Aorta (tissue), 5 donors: ENCODE data around the gene E2F4. TPM values are rescaled to one million over a fixed set of nuclear protein-coding genes. Genes with fewer than 3 reads are reported as not detected.

ENCODE experiments used
- ATAC-seq: fragments of 200-7000 bp; cut with Tn5 transposase; one replicate; pipeline ENCODE4 v1.9.1; 2022; ENCODE audit warnings: moderate library complexity; ENCODE audit not compliant: low FRiP score
- DNase-seq, 2 donors: peaks; one replicate each; pipeline ENCODE4 v3.0.0-alpha.2; 2020
- H3K27ac ChIP-seq, 2 donors: one replicate each; pipeline ENCODE4 v1.5.1; 2013; ENCODE audit warnings: low read length in 2 of 2, mild to moderate bottlenecking in 2 of 2, moderate library complexity in 2 of 2, control low read depth in 1 of 2, inconsistent platforms in 1 of 2, low read depth in 1 of 2
- H3K27me3 ChIP-seq, 2 donors: one replicate each; pipeline ENCODE4 v1.6.1; 2013; ENCODE audit warnings: control low read depth in 1 of 2, low read length in 1 of 2, mild to moderate bottlenecking in 1 of 2, moderate library complexity in 1 of 2; ENCODE audit not compliant: insufficient read depth in 2 of 2, control insufficient read depth in 1 of 2
- H3K36me3 ChIP-seq, 2 donors: one replicate each; pipeline ENCODE4 v1.6.1; 2013; ENCODE audit warnings: control low read depth in 1 of 2, low read length in 1 of 2, mild to moderate bottlenecking in 1 of 2; ENCODE audit not compliant: insufficient read depth in 2 of 2, control insufficient read depth in 1 of 2
- H3K4me1 ChIP-seq, 2 donors: one replicate each; pipeline ENCODE4 v1.6.1; 2013; ENCODE audit warnings: low read length in 2 of 2, control low read depth in 1 of 2, mild to moderate bottlenecking in 1 of 2, moderate library complexity in 1 of 2; ENCODE audit not compliant: insufficient read depth in 2 of 2, control insufficient read depth in 1 of 2
- H3K4me3 ChIP-seq, 2 donors: one replicate each; pipeline ENCODE4 v1.5.1; 2013; ENCODE audit warnings: low read length in 2 of 2, control low read depth in 1 of 2, mild to moderate bottlenecking in 1 of 2
- H3K9me3 ChIP-seq: one replicate; pipeline ENCODE4 v1.6.1; 2013; ENCODE audit warnings: mild to moderate bottlenecking, low read length; ENCODE audit not compliant: control insufficient read depth
- WGBS, 2 donors: extraction: QIAGEN DNeasy Blood & Tissue Kit; methylation state at CpG; one replicate each; pipeline ENCODE4 v1.1.7; 2013; 5-methylcytosine and 5-hydroxymethylcytosine counted together
- intact Hi-C, 2 donors: fragments of 100-400 bp; cut with DNase I; formaldehyde crosslinking; loops; one replicate each; pipeline versions ENCODE4 v1.14.2 to v1.15.0; 2022
- polyA plus RNA-seq, 2 donors: library from polyadenylated mRNA; stranded (reverse); fragments of 200-250 nt; gene quantifications; one replicate each; pipeline ENCODE4 v1.2.3, GENCODE V29; 2013
- total RNA-seq, 2 donors: library from RNA; stranded (reverse); fragmentation: NEBNext Ultra II Directional; extraction: Animal tissue kit (Norgen Biotek cat#: 25700); gene quantifications; one replicate each; pipeline ENCODE4 v1.2.1, GENCODE V29; 2021
- donor health status: healthy with polysubstance abuse.
- donor health status: Bipolar disorder and iron deficiency.
- donor health status: DM: no; HTN: no; CAD: no.
- donor health status: DM: no; HTN: no; CAD: no.
- donor health status: DM: yes; HTN: yes; CAD: no.

Gene E2F4
- total and polyA plus RNA-seq, 4 donors, result 27.9 to 58.1 (median 52.2) TPM

DNA sequence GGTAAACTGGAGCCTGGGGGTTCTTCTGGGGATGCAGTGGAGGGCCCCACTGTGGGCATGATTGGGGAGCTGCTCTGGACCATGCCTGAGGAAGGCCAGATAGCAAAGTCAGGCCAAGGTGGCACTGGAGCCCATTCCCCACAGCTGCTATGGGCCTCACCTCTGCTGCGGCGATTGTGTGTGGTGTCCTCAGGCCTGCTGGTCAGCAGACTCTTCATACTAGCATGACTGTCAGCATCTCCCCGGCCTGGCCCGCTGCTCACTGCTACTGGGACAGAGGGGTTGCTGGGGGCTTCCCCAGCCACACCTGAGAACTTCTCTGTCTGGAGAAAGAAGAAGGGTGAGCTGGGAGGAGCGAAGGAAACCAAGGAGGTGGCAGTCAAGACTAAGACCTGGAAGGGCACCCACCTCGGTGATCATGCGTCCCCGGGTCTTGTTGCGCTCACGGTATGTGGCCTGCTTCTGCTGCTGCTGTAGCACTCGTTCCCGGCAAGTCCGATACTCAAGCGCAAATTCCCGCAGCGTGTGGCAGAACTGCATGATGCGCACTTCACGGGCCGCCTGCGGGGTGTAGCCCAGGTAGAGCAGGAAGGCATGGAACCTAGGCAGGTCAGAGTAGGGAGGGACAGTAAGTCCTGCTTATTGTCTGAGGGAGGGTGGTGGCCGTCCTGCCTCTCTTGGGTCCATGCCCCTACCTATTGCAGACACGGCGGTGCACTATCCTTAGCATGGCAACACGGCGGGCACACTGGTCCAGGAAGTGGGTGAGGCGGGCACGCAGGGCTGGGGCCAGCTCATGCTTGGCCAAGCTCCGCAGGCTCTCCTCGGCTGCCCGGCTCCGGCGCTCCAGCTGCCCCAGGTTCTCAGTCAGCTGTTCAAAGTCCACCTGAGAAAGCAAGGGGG is 38.2 kb downstream of the E2F4 start:
- ATAC-seq (no peak), DNase-seq (no peak)
- WGBS, 2 donors, result 89 to 90% methylated on average over 32 of the region's 32 CpGs
- Histone ChIP-seq H3K36me3 (peaks cover 0 to 4% of the 10 kb centered on the region in 2 donors), H3K27me3 (no peaks in the 10 kb centered on the region), H3K27ac (no peak overlapping the region), H3K4me3 (no peak overlapping the region), H3K4me1 (no peaks in the 10 kb centered on the region), H3K9me3 (no peaks in the 10 kb centered on the region)
- intact Hi-C loops, result loop anchor here in 1 of 2 donors (5.0 kb wide), 1 partner anchor 38 kb away; the partner anchor contains the start of genes E2F4 and EXOC3L1

DNA sequence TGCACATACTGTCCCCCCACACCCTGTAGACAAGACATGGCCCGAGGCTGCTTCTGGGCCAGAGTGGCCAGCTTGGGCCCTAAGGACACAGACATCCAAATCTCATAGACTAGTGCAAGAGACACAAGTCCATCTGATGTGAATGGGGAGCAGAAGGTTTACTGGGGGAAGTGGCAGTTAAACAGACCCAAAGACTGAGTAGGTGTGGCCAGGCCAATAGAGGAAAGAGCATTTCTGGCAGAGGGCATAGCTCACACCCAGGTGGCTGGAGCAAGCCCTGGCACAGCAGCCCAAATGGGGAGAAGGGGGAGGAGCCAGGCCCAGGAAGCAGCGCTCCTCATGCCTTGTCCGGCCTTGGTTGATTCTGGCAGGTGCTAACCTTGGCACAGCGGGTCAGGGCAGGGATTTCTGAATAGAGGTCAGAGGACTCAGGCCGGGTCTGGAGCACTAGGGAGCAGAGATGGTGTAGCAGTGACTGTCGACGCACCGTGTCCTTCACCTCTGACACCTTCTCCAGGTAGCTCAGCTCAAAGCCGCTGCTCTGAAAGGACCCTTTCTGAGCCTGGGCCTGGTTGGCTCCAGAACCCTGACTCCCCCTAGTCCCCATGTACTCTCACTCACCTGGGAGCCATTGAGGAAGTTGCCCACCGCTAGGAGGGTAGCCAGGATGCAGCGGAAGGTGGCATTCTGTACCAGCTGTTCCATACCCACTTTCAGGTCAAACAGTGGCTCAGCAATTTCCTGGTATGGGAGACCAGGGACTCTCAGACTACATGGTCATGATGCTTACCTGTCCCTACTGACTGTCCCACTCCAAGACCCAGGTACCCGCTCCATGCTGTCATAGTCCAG is 39.1 kb downstream of the E2F4 start:
- Histone ChIP-seq H3K36me3 (peaks cover 0 to 4% of the 10 kb centered on the region in 2 donors), H3K4me1 (no peaks in the 10 kb centered on the region), H3K4me3 (no peak overlapping the region), H3K27me3 (no peaks in the 10 kb centered on the region), H3K9me3 (no peaks in the 10 kb centered on the region), H3K27ac (no peak overlapping the region)
- 78 to 84% methylated on average over 12 of the region's 12 CpGs for WGBS, 2 donors
- DNase-seq (no peak), ATAC-seq (no peak)
- intact Hi-C loops, result no loop called here

DNA sequence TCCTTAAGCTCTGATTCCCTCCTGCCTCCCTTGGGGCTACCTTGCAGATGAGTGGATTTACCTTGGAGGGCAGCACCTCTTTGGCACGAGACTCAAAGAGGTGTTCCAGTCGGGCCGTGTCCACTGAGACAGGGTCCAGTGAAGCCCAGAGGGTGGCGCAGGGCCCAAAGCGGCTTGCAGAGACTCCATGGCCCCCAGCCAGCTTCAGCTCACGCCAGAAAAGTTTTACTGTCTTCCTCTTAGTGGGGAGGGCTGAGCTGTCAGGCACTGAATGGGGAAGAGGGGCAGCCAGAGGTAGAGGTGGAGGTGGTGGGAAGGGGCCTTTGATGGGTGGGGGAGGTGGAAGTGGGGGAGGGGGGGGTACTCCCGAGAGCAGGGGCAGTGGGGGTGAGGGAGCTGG is 41.6 kb downstream of the E2F4 start:
- DNase-seq (no peak), ATAC-seq (no peak)
- Histone ChIP-seq H3K4me1 (no peaks in the 10 kb centered on the region), H3K4me3 (no peak overlapping the region), H3K27me3 (no peaks in the 10 kb centered on the region), H3K9me3 (no peaks in the 10 kb centered on the region), H3K27ac (no peak overlapping the region), H3K36me3 (peaks cover 0 to 4% of the 10 kb centered on the region in 2 donors)
- intact Hi-C loops, result no loop called here
- 60 to 61% methylated on average over 7 of the region's 7 CpGs for WGBS, 2 donors

DNA sequence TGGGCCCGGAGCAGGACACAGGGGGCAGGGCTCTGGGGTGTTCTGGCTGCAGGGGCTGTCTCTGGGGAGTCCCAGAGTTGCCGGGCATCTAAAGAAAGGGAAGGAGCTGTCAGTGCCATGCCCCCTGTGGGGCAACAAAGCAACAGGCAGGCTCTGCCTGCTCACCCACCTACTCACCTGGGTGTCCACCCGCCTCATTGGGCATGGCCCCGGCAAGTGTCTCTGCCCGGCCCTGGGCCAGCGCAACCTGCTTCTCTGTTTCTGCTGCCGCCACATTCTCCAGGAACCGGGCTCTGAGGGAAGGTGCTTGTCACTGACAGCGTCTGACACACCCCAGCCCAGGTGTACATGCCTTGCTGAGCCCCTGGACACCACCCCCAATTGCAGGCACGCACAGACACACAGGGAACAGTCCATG is 42.2 kb downstream of the E2F4 start:
- Histone ChIP-seq H3K36me3 (peaks cover 0 to 4% of the 10 kb centered on the region in 2 donors), H3K4me3 (no peak overlapping the region), H3K27me3 (no peaks in the 10 kb centered on the region), H3K4me1 (no peaks in the 10 kb centered on the region), H3K9me3 (no peaks in the 10 kb centered on the region), H3K27ac (no peak overlapping the region)
- no peak for DNase-seq
- intact Hi-C loops, result no loop called here
- 86 to 88% methylated on average over 10 of the region's 10 CpGs for WGBS, 2 donors
- ATAC-seq, result no peak

DNA sequence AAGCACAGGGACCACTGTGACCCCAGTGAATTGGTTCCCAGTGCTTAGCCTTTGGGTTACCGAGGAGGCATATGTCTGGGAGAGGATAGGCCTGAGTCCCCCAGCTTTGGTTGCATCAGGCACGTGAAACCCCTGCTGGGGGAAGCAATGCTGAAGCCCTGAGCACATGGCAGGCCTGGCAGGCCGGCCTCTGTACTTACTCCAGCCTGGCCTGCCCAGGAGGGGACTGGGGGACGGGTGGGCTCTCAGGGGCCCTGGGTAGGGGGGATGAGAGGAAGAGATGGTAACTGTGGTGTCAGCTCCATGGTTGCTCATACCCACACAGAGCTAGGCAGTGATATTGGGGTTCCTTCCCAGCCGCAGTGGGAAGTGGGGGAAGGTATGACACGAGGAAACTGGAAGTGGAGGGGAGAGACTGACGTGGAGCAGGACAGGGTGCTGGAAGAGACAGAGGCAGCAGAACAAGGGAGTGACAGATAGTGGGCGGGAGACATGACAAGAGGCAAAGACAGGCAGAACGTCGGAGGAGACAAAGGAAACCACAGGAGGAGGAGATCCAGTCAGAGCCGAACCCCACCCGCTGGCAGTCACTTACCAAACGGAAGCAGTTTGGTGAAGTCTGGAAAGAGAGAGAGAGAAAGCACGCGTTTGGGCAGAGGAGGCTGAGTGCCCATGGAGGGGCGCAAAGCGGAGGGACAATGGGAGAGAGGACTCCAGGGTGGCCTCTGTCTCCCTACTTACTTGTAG is 44.0 kb downstream of the E2F4 start:
- Histone ChIP-seq H3K4me1 (no peaks in the 10 kb centered on the region), H3K36me3 (no peaks in the 10 kb centered on the region), H3K27ac (no peak overlapping the region), H3K27me3 (no peaks in the 10 kb centered on the region), H3K9me3 (no peaks in the 10 kb centered on the region), H3K4me3 (no peak overlapping the region)
- WGBS, 2 donors, result 85 to 86% methylated on average over 17 of the region's 17 CpGs
- no peak for DNase-seq
- ATAC-seq, result no peak
- intact Hi-C loops, result no loop called here

DNA sequence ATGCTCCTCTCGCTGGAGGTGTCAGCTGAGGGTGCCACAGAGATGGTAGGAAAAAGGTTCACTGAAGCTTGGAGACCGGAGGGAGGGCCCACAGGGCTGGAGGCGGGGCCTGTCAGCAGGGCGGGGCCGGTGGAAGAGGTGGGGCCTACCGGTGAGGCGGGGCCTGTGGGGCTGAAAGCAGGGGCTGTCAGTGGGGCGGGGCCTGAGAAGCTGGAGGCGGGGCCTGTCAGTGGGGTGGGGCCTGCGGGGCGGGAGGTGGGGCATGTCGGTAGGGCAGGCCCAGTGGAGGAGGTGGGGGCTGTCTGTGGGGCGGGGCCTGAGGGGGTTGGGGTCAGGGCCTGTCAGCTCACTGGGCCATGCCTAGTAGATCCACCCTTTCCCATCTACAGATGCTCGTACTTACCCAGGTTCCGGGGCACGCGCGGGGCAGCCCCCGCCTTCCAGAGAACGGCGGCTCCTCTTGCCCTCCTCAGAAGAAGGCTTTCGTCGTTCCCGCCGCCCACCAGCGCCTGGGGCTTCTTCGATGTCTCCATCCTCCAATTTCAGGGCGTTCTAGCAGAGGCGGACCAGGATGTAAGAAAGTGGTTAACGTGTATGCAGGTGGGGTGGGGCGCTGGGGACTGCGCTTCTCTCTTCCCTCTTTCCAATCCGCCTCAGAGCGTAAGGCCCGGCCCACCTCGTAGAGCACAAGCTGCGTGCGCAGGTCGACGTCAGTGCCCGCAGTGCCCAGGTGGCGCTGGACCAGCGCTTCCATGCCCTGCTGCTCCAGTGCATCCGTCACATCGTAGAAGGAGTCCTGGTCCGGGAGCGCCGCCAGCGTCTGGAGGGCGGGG is 44.8 kb downstream of the E2F4 start:
- no peaks in the 10 kb centered on the region for H3K9me3 ChIP-seq
- no peak overlapping the region for H3K27ac ChIP-seq
- H3K4me1 ChIP-seq, result no peaks in the 10 kb centered on the region
- no peaks in the 10 kb centered on the region for H3K36me3 ChIP-seq
- DNase-seq, result peak; percentile 43 to 88
- H3K4me3 ChIP-seq, result no peak overlapping the region
- 68 to 74% methylated on average over 42 to 50 of the region's 50 CpGs for WGBS, 2 donors
- intact Hi-C loops, result no loop called here
- no peak for ATAC-seq
- H3K27me3 ChIP-seq, result no peaks in the 10 kb centered on the region

DNA sequence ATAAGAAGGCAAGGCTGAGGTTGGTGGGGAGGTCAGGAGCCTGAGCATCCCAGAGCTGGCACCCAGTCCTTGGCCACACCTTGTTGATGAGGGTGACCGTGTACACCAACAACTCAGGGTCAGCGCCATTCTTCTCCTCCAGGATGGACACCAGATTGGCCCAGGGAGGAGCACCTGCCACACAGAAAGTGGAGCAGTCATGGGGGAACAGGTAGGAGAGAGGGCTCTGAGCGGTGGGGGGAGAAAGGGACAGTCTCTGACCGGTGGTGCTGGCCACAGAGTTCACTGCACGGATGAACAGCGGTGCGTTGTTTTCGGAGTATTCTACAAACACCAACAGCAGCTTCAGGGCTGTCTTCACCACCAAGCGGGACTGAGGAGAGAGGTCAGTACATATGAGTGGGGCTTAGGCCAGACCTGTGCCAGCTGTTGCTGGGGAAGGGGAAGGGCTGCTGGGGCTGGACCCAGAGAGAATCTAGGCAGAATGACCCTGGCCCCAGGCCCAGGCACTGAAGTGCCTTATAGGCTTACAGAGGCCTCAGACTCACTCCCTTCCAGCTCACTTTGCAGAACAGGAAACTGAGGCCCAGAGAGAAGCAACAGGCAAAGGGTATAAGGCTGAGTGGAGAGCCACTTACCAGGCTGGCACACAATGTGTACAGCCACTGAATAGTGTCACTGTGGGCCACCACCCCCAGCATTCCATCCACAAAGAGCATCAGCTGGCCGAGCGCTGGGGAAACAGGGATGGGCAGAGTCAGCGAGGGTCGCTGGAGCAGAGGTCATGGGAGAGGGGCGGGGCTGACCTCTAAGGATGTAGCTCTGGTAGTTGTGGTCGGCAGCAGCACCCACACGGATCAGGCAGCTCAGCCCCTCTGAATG is 45.7 kb downstream of the E2F4 start:
- H3K9me3 ChIP-seq, result no peaks in the 10 kb centered on the region
- ATAC-seq (no peak), DNase-seq (peak; percentile 38 to 70)
- WGBS, 2 donors, result 73 to 76% methylated on average over 16 of the region's 16 CpGs
- no peaks in the 10 kb centered on the region for H3K36me3 ChIP-seq
- intact Hi-C loops, result no loop called here
- H3K27ac ChIP-seq, result no peak overlapping the region
- H3K4me1 ChIP-seq, result no peaks in the 10 kb centered on the region
- no peak overlapping the region for H3K4me3 ChIP-seq
- no peaks in the 10 kb centered on the region for H3K27me3 ChIP-seq
